ENCODE results near the gene SLC9A2.

SLC9A2 gene

GRCh38 chr2:102736110-102736409 is 116.7 kb downstream of the SLC9A2 start:
- no peak overlapping the region for H3K27ac ChIP-seq
- no peak for TF ChIP-seq ZFX (IDR thresholded peaks at IDR 0.05; ENCODE audit: borderline replicate concordance)
- TF ChIP-seq CTCF (IDR thresholded peaks at IDR 0.05) = no peak

- TF ChIP-seq CTCF (IDR thresholded peaks at IDR 0.05) = no peak
- H3K27ac ChIP-seq = 0 out of 2 replicates have a peak overlapping the region, but pooled peaks have one; percentile 4
Observed at GRCh38 chr2:102736410-102737409, 117.4 kb downstream of the SLC9A2 start.

- no peak overlapping the region for H3K27ac ChIP-seq
- TF ChIP-seq ZFX (IDR thresholded peaks at IDR 0.05; ENCODE audit: borderline replicate concordance) (no peak), CTCF (IDR thresholded peaks at IDR 0.05) (no peak)
Observed at GRCh38 chr2:102737431-102737830, 118.1 kb downstream of the SLC9A2 start.

GRCh38 chr2:102743259-102743658 is 123.9 kb downstream of the SLC9A2 start:
- no peak for TF ChIP-seq CTCF (IDR thresholded peaks at IDR 0.05)
- TF ChIP-seq ZFX (IDR thresholded peaks at IDR 0.05; ENCODE audit: borderline replicate concordance) = no peak
- no peak overlapping the region for H3K27ac ChIP-seq

- TF ChIP-seq CTCF (IDR thresholded peaks at IDR 0.05) (no peak), ZFX (IDR thresholded peaks at IDR 0.05; ENCODE audit: borderline replicate concordance) (no peak)
- no peak overlapping the region for H3K27ac ChIP-seq
Observed at GRCh38 chr2:102748107-102748506, 128.8 kb downstream of the SLC9A2 start.

- no peak overlapping the region for H3K27ac ChIP-seq
- no peak for TF ChIP-seq CTCF (IDR thresholded peaks at IDR 0.05)
- TF ChIP-seq ZFX (IDR thresholded peaks at IDR 0.05; ENCODE audit: borderline replicate concordance) = no peak
Observed at GRCh38 chr2:102749938-102750337, 130.6 kb downstream of the SLC9A2 start.

GRCh38 chr2:102753563-102754159 is 134.3 kb downstream of the SLC9A2 start:
- no peak for TF ChIP-seq ZFX (IDR thresholded peaks at IDR 0.05; ENCODE audit: borderline replicate concordance)
- TF ChIP-seq CTCF (IDR thresholded peaks at IDR 0.05) = peak; percentile 85

More at GRCh38 chr2:102753563-102754159, 134.3 kb downstream of the SLC9A2 start:
- no peak overlapping the region for H3K27ac ChIP-seq

All from 22Rv1 (cell line).